Measurements from ENCODE around the gene DNAJA1. TPM values are rescaled to one million over a fixed set of nuclear protein-coding genes. Genes with fewer than 3 reads are reported as not detected.
A peak's percentile ranks its signal among the peaks of the same experiment; 100 is the strongest.

The DNAJA1 gene
- total and polyA plus RNA-seq, 3 donors from 2014 or later: 146 to 256 (median 149) TPM

- Histone ChIP-seq H3K27ac (no peak overlapping the region), H3K9me3 (no peaks in the 10 kb centered on the region), H3K4me3 (no peak overlapping the region), H3K4me1 (peaks cover 13% of the 10 kb centered on the region), H3K27me3 (no peaks in the 10 kb centered on the region), H3K36me3 (ENCODE audit: low read depth, missing control alignments) (no peaks in the 10 kb centered on the region)
- no peak for DNase-seq
- TF ChIP-seq POLR2A (IDR thresholded peaks at IDR 0.05) (no peak), CTCF (IDR thresholded peaks at IDR 0.05) (no peak)
- intact Hi-C loops (cut with DNase I; ENCODE audit: low total_unique reads): no loop called here
- WGBS, 2 donors: 65 to 76% methylated on average over 3 of the region's 3 CpGs
Observed at GRCh38 chr9:33012328-33013069, 12.6 kb upstream of the DNAJA1 start.

- DNase-seq: no peak
- intact Hi-C loops (cut with DNase I; ENCODE audit: low total_unique reads): no loop called here
- no peak overlapping the region for H3K4me3 ChIP-seq
- H3K4me1 ChIP-seq: peaks cover 13% of the 10 kb centered on the region
- H3K27ac ChIP-seq: no peak overlapping the region
- no peaks in the 10 kb centered on the region for H3K27me3 ChIP-seq
- WGBS, 2 donors: 66 to 80% methylated on average over 2 of the region's 2 CpGs
- H3K36me3 ChIP-seq (ENCODE audit: low read depth, missing control alignments): no peaks in the 10 kb centered on the region
- no peak for TF ChIP-seq POLR2A (IDR thresholded peaks at IDR 0.05)
- no peak for TF ChIP-seq CTCF (IDR thresholded peaks at IDR 0.05)
- H3K9me3 ChIP-seq: no peaks in the 10 kb centered on the region
Observed at GRCh38 chr9:33013962-33014664, 11.0 kb upstream of the DNAJA1 start.

- TF ChIP-seq CTCF (IDR thresholded peaks at IDR 0.05) (no peak), POLR2A (IDR thresholded peaks at IDR 0.05) (no peak)
- Histone ChIP-seq H3K9me3 (no peaks in the 10 kb centered on the region), H3K27ac (no peak overlapping the region), H3K4me3 (no peak overlapping the region), H3K36me3 (ENCODE audit: low read depth, missing control alignments) (no peaks in the 10 kb centered on the region), H3K4me1 (peaks cover 13% of the 10 kb centered on the region), H3K27me3 (no peaks in the 10 kb centered on the region)
- intact Hi-C loops (cut with DNase I; ENCODE audit: low total_unique reads): no loop called here
- DNase-seq: peak; percentile 77
- 33 to 44% methylated on average over 1 of the region's 1 CpG for WGBS, 2 donors
Observed at GRCh38 chr9:33014665-33015014, 10.4 kb upstream of the DNAJA1 start.

- TF ChIP-seq CTCF (IDR thresholded peaks at IDR 0.05) (no peak), POLR2A (IDR thresholded peaks at IDR 0.05) (no peak)
- H3K4me3 ChIP-seq: no peak overlapping the region
- no peak for DNase-seq
- no peak overlapping the region for H3K27ac ChIP-seq
- intact Hi-C loops (cut with DNase I; ENCODE audit: low total_unique reads): no loop called here
- no peaks in the 10 kb centered on the region for H3K36me3 ChIP-seq (ENCODE audit: low read depth, missing control alignments)
- H3K27me3 ChIP-seq: no peaks in the 10 kb centered on the region
- H3K9me3 ChIP-seq: no peaks in the 10 kb centered on the region
- peaks cover 16% of the 10 kb centered on the region for H3K4me1 ChIP-seq
- 91 to 92% methylated on average over 6 of the region's 6 CpGs for WGBS, 2 donors
Observed at GRCh38 chr9:33017283-33018041, 7.6 kb upstream of the DNAJA1 start.
